Fibroblast of lung (primary cell): ENCODE measurements around the gene APBA1. TPM values are rescaled to one million over a fixed set of nuclear protein-coding genes. Genes with fewer than 3 reads are reported as not detected.

Experiments used
- DNase-seq, 2 donors: peaks; one replicate each; pipeline versions ENCODE4 v3.0.0 to v3.0.0-alpha.2; 2010; ENCODE audit warnings: low read depth in 2 of 2
- H2AFZ ChIP-seq: 2 replicates; pipeline ENCODE4 v1.5.1; 2012; ENCODE audit warnings: low read length, control low read depth, inconsistent platforms
- H3K27ac ChIP-seq: 2 replicates; pipeline ENCODE4 v1.5.1; 2011; ENCODE audit warnings: low read length, control low read depth; ENCODE audit not compliant: insufficient read depth
- H3K27me3 ChIP-seq: 2 replicates; pipeline ENCODE4 v1.5.1; 2011; ENCODE audit warnings: mild to moderate bottlenecking, low read length; ENCODE audit not compliant: control insufficient read depth, insufficient read depth
- H3K36me3 ChIP-seq: 2 replicates; pipeline ENCODE4 v1.5.1; 2011; ENCODE audit warnings: low read length; ENCODE audit not compliant: control insufficient read depth, insufficient read depth
- H3K4me1 ChIP-seq: 2 replicates; pipeline ENCODE4 v1.5.1; 2011; ENCODE audit warnings: low read length; ENCODE audit not compliant: control insufficient read depth, insufficient read depth; ENCODE audit errors: extremely low read depth
- H3K4me2 ChIP-seq: 2 replicates; pipeline ENCODE4 v1.5.1; 2011; ENCODE audit warnings: low read length, control low read depth; ENCODE audit not compliant: insufficient read depth; ENCODE audit errors: extremely low read depth
- H3K4me3 ChIP-seq, 4 experiments: fragments of 200-600 bp in 1 of 4; sonication (generic) in 1 of 4; replicated peaks in 1 of 4; 2 replicates each; pipeline ENCODE4 v1.5.1; 2011 to 2016; ENCODE audit warnings: low read length in 4 of 4, low read depth in 3 of 4, mild to moderate bottlenecking in 3 of 4, control low read depth in 2 of 4, inconsistent platforms in 1 of 4, mixed read lengths in 1 of 4; ENCODE audit not compliant: insufficient read depth in 1 of 4; ENCODE audit errors: control extremely low read depth in 1 of 4
- H3K79me2 ChIP-seq: 2 replicates; pipeline ENCODE4 v1.5.1; 2012; ENCODE audit warnings: mild to moderate bottlenecking, low read length, inconsistent platforms; ENCODE audit not compliant: control insufficient read depth, insufficient read depth
- H3K9ac ChIP-seq: 2 replicates; pipeline ENCODE4 v1.5.1; 2011; ENCODE audit warnings: mild to moderate bottlenecking, low read length, control low read depth; ENCODE audit not compliant: insufficient read depth
- H3K9me3 ChIP-seq: 2 replicates; pipeline ENCODE4 v1.5.1; 2012; ENCODE audit warnings: low read depth, low read length; ENCODE audit not compliant: control insufficient read depth, insufficient read depth
- H4K20me1 ChIP-seq: 2 replicates; pipeline ENCODE4 v1.5.1; 2011; ENCODE audit warnings: low read length; ENCODE audit not compliant: control insufficient read depth, insufficient read depth; ENCODE audit errors: extremely low read depth
- EZH2 ChIP-seq: IDR thresholded peaks from 2 replicates; pipeline ENCODE4 v1.5.1; 2012; ENCODE audit warnings: low read length, control low read depth, mild to moderate bottlenecking; ENCODE audit errors: missing control alignments
- polyA plus RNA-seq, 2 donors: library from polyadenylated mRNA; depleted of rRNA in 1 of 2; stranded (reverse) in 1 of 2; unstranded in 1 of 2; fragments of >200 nt; gene quantifications; 2 replicates each; pipeline ENCODE4 v1.2.1, GENCODE V29; 2011 to 2012; ENCODE audit warnings: missing spikeins in 1 of 2
- total RNA-seq: library from RNA; depleted of rRNA; stranded (reverse); fragments of >200 nt; gene quantifications from 2 replicates; pipeline ENCODE4 v1.2.1, GENCODE V29; 2014
- TF ChIP-seq, protein P1 (sequence below), 2 donors: IDR thresholded peaks in 1 of 2; conservative IDR thresholded peaks in 1 of 2; 1 replicate in 1 of 2; 2 replicates in 1 of 2; pipeline ENCODE4 v1.5.1; 2011 to 2012; ENCODE audit warnings: low read length in 2 of 2, control low read depth in 1 of 2, inconsistent platforms in 1 of 2, low read depth in 1 of 2, mild to moderate bottlenecking in 1 of 2

Gene APBA1
- total and polyA plus RNA-seq, 2 donors (not counting 1 experiment from before 2014, with no cell fraction given), result 5.0 to 8.8 TPM

DNA sequence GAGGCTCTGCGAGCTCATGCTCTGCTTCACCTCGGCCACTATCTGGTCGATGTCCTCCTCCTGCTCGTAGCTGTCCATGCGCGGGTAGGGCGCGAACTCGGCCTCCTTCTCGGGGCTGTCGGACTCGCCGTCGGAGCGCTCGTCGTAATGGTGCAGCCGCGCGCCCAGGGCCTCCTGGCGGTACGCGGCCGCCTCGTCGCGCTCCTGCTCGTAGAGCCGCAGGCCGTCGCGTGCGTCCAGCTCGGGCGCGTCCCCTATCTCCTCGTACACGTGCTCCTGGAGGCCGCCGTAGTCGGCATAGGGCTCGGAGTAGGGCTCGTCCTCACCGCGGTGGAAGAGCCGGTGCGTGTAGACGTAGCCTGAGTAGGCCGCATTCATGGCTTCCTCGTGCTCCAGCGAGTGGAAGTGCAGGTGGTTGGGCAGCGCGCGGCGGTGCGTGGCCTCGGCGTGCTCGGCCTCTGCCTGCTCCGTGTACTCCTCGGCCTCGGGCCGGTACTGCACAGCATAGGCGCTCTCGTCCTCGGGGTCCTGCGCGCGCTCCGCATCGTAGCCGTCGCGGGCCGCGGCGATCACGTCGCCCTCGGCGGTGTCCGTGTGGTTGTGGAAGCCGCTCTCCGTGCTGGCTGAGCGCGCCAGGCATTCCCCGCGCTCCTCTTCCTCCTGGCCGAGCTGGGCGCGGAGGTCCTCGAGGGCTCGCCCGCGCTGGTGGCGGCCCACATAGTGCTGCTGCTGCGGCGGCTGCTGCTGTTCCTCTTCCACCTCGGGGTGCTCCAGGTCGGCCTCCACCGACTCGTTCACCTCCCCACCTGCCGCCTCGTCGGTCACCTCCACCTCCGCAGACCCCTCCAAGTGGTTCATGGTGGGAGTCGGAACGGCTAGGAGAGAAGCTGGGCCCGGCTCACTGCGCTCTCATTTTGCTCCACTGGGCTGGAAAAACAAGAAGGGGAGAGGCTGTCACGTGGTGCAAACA is 155.5 kb downstream of the APBA1 start:
- DNase-seq, result no peak
- Histone ChIP-seq H3K4me3 (no peak overlapping the region), H3K4me2 (no peak overlapping the region), H3K27ac (no peak overlapping the region), H3K4me1 (no peaks in the 10 kb centered on the region), H3K9ac (no peak overlapping the region), H4K20me1 (no peaks in the 10 kb centered on the region), H3K9me3 (no peaks in the 10 kb centered on the region), H3K79me2 (no peaks in the 10 kb centered on the region), H2AFZ (no peak overlapping the region), H3K36me3 (no peaks in the 10 kb centered on the region), H3K27me3 (no peaks in the 10 kb centered on the region)
- TF ChIP-seq, protein P1, sequence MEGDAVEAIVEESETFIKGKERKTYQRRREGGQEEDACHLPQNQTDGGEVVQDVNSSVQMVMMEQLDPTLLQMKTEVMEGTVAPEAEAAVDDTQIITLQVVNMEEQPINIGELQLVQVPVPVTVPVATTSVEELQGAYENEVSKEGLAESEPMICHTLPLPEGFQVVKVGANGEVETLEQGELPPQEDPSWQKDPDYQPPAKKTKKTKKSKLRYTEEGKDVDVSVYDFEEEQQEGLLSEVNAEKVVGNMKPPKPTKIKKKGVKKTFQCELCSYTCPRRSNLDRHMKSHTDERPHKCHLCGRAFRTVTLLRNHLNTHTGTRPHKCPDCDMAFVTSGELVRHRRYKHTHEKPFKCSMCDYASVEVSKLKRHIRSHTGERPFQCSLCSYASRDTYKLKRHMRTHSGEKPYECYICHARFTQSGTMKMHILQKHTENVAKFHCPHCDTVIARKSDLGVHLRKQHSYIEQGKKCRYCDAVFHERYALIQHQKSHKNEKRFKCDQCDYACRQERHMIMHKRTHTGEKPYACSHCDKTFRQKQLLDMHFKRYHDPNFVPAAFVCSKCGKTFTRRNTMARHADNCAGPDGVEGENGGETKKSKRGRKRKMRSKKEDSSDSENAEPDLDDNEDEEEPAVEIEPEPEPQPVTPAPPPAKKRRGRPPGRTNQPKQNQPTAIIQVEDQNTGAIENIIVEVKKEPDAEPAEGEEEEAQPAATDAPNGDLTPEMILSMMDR (conservative IDR thresholded peaks at IDR 0.05 in 1 of 2, IDR thresholded peaks at IDR 0.05 in 1 of 2; ENCODE audit: low read depth in 1 of 2, low read length in 2 of 2), result no peak
- no peak for TF ChIP-seq EZH2

DNA sequence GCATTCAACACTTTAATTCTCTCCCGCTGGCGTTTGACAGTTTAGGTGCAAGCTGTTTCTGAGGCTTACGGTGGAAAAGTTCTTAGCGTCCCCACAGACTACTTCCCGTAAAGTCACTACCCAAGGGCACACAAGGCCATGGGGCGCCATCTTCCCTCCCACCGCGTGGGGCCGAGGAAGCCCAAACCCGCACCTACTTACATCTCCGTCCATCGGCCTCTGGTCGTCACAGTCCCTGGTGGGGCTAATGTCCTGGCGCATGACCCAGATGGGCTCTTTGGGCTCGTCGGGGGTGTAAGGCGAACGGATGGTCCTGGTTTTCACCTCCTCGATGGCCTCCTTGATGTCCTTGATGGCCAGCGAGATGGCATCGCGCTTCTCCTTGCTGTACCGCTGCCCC is 156.4 kb downstream of the APBA1 start:
- TF ChIP-seq, protein P1 (conservative IDR thresholded peaks at IDR 0.05 in 1 of 2, IDR thresholded peaks at IDR 0.05 in 1 of 2; ENCODE audit: low read depth in 1 of 2, low read length in 2 of 2), result no peak
- no peak for TF ChIP-seq EZH2

DNA sequence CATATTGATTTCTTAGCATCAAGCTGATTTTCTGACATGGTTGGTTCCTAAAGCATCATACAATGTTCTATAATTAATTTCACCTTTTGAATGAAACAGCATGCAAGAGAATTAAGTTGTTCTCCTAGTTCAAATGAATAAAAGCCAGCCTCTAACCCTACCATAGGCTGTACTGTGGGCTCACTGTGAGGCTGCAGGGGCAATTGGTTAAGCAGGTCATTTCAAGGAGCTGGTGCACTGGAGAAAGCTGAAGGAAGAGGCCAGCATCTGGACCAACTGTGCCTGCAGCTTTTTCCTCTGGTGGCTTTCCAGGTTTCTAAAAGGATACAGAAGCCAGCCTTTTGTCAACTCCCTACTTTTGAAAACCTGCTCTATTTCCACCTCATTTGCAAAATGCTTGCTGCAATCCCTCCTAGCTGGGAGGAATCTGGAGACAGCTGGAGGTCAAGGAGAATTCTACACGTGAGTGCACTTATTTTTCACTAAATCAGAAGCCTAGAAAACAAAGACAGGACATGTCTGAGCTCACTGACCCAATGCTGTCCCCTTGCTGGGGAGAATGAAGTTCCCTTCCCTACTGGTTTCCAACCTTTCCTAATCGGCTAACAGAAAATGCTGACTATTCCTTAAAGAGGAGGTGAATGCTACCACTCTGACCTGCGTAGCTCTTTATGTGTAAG is 158.9 kb downstream of the APBA1 start:
- no peaks in the 10 kb centered on the region for H3K4me1 ChIP-seq
- H3K27ac ChIP-seq, result no peak overlapping the region
- no peaks in the 10 kb centered on the region for H3K9me3 ChIP-seq
- H2AFZ ChIP-seq, result no peak overlapping the region
- no peak for TF ChIP-seq EZH2
- TF ChIP-seq, protein P1 (conservative IDR thresholded peaks at IDR 0.05 in 1 of 2, IDR thresholded peaks at IDR 0.05 in 1 of 2; ENCODE audit: low read depth in 1 of 2, low read length in 2 of 2), result no peak
- DNase-seq, result no peak
- H3K4me2 ChIP-seq, result no peak overlapping the region
- H3K4me3 ChIP-seq, result no peak overlapping the region
- H3K36me3 ChIP-seq, result no peaks in the 10 kb centered on the region
- no peak overlapping the region for H3K9ac ChIP-seq
- H4K20me1 ChIP-seq, result no peaks in the 10 kb centered on the region
- H3K79me2 ChIP-seq, result no peaks in the 10 kb centered on the region
- H3K27me3 ChIP-seq, result no peaks in the 10 kb centered on the region

More for the DNA sequence above, 156.4 kb downstream of the APBA1 start:
- no peak overlapping the region for H2AFZ ChIP-seq
- no peaks in the 10 kb centered on the region for H3K79me2 ChIP-seq
- H3K27ac ChIP-seq, result no peak overlapping the region
- no peaks in the 10 kb centered on the region for H3K27me3 ChIP-seq
- no peak for DNase-seq
- H3K9ac ChIP-seq, result no peak overlapping the region
- H3K36me3 ChIP-seq, result no peaks in the 10 kb centered on the region
- H4K20me1 ChIP-seq, result no peaks in the 10 kb centered on the region
- H3K4me2 ChIP-seq, result no peak overlapping the region
- no peaks in the 10 kb centered on the region for H3K4me1 ChIP-seq
- no peaks in the 10 kb centered on the region for H3K9me3 ChIP-seq
- no peak overlapping the region for H3K4me3 ChIP-seq
